IMR-90 (cell line): Measurements from ENCODE around the gene DSG3.

Source experiments
- CEBPB ChIP-seq: IDR thresholded peaks from 2 replicates; pipeline ENCODE4 v1.6.1; 2012; ENCODE audit warnings: low read depth, low read length, improper control_type of control experiment
- CTCF ChIP-seq: conservative IDR thresholded peaks from 2 replicates; pipeline ENCODE4 v1.5.1; 2012; ENCODE audit warnings: mild to moderate bottlenecking, low read depth, low read length, improper control_type of control experiment
- ELK1 ChIP-seq: fragments of 150-350 bp; IDR thresholded peaks from 2 replicates; pipeline ENCODE4 v1.6.1; 2016; ENCODE audit warnings: low read depth, mild to moderate bottlenecking, low read length, moderate library complexity, borderline replicate concordance
- FOS ChIP-seq: fragments of 150-350 bp; IDR thresholded peaks from 2 replicates; pipeline ENCODE4 v1.6.1; 2016; ENCODE audit warnings: low read depth, low read length
- MAZ ChIP-seq: IDR thresholded peaks from 2 replicates; pipeline ENCODE4 v1.6.1; 2012; ENCODE audit warnings: low read depth, mild to moderate bottlenecking, low read length, improper control_type of control experiment, moderate library complexity, borderline replicate concordance
- POLR2A ChIP-seq: IDR thresholded peaks from 2 replicates; pipeline ENCODE4 v1.6.1; 2012; ENCODE audit warnings: mild to moderate bottlenecking, low read depth, low read length
- RAD21 ChIP-seq: IDR thresholded peaks from 2 replicates; pipeline ENCODE4 v1.6.1; 2012; ENCODE audit warnings: low read length, improper control_type of control experiment
- RFX5 ChIP-seq: IDR thresholded peaks from 2 replicates; pipeline ENCODE4 v1.8.0; 2012; ENCODE audit warnings: low read depth, mild to moderate bottlenecking, low read length, moderate library complexity
- USF2 ChIP-seq: fragments of 150-350 bp; IDR thresholded peaks from 2 replicates; pipeline ENCODE4 v1.6.1; 2017; ENCODE audit warnings: mild to moderate bottlenecking, antibody characterized with exemption, low read length, low read depth

GRCh38 chr18:31424383-31424988 lies 23.1 kb upstream of the DSG3 start:
- peak; percentile 43 for TF ChIP-seq CTCF
- no peak for TF ChIP-seq MAZ
- TF ChIP-seq POLR2A, result no peak
- peak; percentile 57 for TF ChIP-seq RAD21
- TF ChIP-seq CEBPB, result no peak
- TF ChIP-seq USF2, result no peak
- TF ChIP-seq ELK1, result no peak
- no peak for TF ChIP-seq FOS
- no peak for TF ChIP-seq RFX5
